NCI-H1105 treated with DMSO at 0.1 percent for 48 hours (cell line): Measurements from ENCODE around the gene SYNGR2.

Experiments used
- DNase-seq: peaks from one replicate; lab custom pipeline; 2025; lab: John Stamatoyannopoulos, UW

Gene SYNGR2

DNA sequence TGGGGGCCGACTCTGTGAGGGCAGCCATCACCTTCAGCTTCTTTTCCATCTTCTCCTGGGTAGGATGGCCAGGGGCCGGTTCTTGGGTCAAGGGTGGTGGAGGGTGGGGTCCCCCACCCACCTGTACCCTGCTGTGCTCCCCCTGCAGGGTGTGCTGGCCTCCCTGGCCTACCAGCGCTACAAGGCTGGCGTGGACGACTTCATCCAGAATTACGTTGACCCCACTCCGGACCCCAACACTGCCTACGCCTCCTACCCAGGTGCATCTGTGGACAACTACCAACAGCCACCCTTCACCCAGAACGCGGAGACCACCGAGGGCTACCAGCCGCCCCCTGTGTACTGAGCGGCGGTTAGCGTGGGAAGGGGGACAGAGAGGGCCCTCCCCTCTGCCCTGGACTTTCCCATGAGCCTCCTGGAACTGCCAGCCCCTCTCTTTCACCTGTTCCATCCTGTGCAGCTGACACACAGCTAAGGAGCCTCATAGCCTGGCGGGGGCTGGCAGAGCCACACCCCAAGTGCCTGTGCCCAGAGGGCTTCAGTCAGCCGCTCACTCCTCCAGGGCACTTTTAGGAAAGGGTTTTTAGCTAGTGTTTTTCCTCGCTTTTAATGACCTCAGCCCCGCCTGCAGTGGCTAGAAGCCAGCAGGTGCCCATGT lies 3.3 kb downstream of the SYNGR2 start:
- DNase-seq: peak; percentile 27

DNA sequence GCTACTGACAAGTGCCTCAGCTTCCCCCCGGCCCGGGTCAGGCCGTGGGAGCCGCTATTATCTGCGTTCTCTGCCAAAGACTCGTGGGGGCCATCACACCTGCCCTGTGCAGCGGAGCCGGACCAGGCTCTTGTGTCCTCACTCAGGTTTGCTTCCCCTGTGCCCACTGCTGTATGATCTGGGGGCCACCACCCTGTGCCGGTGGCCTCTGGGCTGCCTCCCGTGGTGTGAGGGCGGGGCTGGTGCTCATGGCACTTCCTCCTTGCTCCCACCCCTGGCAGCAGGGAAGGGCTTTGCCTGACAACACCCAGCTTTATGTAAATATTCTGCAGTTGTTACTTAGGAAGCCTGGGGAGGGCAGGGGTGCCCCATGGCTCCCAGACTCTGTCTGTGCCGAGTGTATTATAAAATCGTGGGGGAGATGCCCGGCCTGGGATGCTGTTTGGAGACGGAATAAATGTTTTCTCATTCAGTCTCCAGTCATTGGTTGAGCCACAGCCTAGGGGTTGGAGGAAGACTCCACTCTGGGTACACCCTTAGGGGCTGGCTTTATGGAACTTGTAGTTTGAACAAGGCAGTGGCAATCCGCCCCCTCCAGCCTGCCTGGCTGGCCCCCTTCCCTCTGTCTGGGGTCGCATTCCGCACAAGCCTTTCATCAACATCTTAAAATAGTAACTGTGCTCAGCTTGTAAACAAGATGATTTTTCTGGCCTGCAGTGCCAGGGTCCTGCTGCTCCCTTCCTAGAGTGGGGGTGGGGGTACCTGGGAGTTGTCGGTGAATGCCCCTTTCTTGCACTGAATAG lies 4.1 kb downstream of the SYNGR2 start:
- DNase-seq: no peak

DNA sequence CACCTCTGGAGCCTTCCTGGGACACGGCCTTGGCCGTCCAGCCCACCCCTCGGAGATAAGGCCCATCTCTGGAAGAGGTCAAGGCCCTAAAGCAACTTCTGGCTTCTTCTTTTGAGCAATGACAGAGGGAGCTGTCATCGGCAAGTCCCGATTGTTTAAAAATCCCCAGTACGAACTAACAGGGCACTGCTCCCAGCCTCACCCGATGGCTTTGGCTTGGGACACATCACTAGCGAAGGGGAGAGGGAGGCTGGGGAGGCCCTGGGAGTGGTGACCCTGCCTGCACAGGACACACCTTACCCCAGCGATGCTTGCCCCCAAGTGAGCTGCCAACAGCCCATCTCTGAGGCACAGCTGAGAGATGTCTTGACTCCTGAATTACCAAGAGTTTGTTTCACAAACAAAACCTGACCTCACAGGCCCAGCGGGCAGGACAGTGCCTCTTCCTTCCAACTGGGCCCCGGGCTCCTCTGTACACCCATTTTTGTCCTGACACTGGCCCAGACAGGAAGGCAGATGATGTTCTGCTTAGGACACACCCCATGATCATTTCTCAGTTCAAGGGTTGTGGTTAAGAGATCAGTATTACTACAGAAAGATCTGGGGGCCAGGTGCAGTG lies 4.8 kb downstream of the SYNGR2 start:
- DNase-seq: no peak

- no peak for DNase-seq
Measured at GRCh38 chr17:78174346-78174869, 6.0 kb downstream of the SYNGR2 start.

- DNase-seq: no peak
Measured at GRCh38 chr17:78174870-78175642, 6.7 kb downstream of the SYNGR2 start.

DNA sequence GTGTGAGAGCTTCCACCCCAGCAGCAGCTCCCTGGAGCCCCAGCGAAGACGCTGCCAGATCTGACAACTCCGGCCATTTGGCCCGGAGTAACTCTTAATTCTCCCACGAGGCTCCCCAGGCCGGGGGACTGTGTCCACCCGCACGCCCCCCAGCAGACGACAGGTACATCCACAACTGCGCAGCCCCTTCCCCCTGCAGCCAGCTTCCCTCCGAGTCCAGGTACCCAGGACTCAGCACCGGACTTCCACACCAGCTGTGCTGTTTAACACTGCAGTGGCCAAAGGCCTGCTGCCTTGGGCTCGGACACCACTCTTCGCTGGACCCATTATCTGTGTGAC lies 7.2 kb downstream of the SYNGR2 start:
- no peak for DNase-seq

GRCh38 chr17:78176548-78177025 lies 8.2 kb downstream of the SYNGR2 start:
- no peak for DNase-seq

DNA sequence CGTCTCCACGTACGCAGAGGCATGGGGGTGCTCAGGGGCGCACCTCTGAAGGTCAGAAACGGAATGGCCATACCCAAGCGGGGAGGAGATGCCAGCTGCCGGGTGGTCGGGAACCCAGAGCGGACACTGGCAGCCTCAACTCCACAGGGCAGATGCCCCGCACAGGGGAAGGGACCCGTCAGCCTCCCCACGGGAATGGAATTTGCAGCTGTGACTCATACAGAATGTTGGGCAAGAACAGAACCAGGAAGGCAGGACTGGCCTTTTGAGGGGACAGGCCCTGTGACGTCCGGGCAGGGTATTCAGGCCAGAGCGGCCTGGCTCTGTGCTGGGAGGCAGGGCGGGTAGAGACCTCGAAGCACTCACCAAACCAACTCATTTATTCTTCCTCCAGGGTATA lies 11.0 kb downstream of the SYNGR2 start:
- DNase-seq: no peak

- no peak for DNase-seq
Measured at GRCh38 chr17:78180083-78180482, 11.7 kb downstream of the SYNGR2 start.

GRCh38 chr17:78180508-78180907 lies 12.1 kb downstream of the SYNGR2 start:
- DNase-seq: no peak

- no peak for DNase-seq
Measured at GRCh38 chr17:78182504-78182903, 14.1 kb downstream of the SYNGR2 start.

DNA sequence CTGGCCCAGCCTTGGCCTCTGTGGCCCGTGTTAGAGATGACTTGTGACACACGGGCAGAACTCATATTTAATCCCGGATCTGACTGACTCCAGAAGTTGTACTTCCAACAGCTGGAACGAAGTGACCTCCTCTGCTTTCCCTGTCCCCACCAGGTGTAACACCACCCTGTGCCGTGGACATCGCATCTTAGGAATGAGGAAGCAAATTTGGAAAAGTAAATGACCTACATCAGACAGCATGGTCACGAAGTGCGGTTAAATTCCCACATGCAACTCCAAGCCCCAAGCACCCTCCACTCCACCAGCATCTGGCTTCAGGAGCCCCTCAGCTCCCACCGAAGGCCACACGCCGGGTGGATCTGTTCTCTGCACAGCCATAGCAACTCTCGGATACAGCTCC lies 15.5 kb downstream of the SYNGR2 start:
- DNase-seq: no peak

- no peak for DNase-seq
Measured at GRCh38 chr17:78184351-78184750, 16.0 kb downstream of the SYNGR2 start.

DNA sequence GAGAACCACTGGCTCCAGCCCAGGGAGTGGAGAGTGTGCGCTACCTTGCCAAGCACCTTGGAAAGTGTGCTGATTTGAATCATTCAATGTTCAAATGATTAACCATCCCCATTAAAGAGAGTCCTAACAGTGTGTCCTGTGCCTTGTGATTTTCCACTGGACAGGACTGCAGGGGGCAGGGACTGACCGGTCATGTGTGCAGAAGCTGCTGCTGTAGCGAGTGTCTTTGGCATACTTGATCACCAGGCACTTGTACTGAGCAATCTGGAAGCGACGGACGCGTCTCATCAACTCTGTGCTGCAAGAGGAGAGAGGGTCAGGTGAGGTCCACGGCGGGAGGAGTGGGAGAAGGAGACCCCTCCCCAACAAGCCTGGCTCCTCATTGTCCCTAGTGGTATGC lies 16.5 kb downstream of the SYNGR2 start:
- no peak for DNase-seq

DNA sequence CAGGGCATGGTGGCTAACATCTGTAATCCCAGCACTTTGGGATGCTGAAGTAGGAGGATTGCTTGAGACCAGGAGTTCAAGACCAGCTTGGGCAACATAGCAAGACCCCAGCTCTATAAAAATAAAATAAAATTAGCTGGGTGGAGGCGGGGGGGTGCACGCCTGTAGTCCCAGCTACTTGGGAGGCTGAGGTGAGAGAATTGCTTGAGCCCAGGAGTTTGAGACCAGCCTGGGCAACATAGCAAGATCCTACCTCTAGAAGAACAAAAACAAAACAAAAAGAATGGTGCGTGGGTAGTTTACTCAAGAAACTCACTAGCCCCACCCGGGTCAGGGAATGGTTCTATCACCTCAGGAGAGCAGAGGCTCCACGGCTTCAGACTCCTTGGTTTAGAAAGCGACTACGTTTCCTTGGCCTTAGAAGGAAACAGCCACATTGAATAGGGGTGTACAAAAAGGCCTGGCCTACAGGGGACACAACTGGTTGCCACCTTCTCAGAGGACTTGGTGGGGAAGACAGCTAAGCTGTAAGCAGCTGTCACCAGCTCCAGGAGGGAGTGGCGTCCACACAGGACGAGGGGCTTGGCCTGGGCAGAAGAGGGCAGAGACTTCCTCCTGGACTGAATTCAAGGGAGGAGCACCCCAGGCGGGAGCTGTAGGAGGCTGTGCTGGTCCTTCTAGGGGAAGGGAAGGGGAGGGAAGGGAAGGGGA lies 17.8 kb downstream of the SYNGR2 start:
- DNase-seq: no peak

- peak; percentile 91 for DNase-seq
Measured at GRCh38 chr17:78186692-78187595, 18.6 kb downstream of the SYNGR2 start, which contains the start of the genes AFMID and TK1. TSS of gene AFMID (plus strand) at chr17:78187362. CDS start at chr17:78187371, 9 bp downstream. TSS of gene TK1 (minus strand) at chr17:78187052. CDS start at chr17:78186994, 58 bp downstream.

DNA sequence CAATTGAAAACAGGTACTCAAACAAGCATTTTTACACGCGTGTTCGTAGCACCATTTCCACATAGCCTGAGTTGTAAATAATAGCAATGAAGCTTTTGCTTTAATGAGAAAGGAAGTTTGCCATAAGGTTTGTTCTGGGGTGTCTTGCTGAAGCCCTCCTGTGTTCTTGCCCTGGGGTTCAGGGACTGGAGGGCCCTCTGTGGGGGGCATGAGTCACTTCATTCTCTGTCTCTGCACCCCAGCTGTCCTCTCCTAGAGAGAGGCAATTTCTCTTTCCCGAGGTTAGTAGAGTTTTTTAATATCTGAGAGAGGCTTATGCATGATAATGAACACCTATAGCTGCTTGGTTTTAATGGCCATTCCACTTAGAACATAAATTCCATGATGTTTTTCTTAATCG lies 28.3 kb downstream of the SYNGR2 start:
- DNase-seq: no peak

- no peak for DNase-seq
Measured at GRCh38 chr17:78197147-78197832, 28.9 kb downstream of the SYNGR2 start.

- no peak for DNase-seq
Measured at GRCh38 chr17:78200451-78200850, 32.1 kb downstream of the SYNGR2 start.

- DNase-seq: no peak
Measured at GRCh38 chr17:78202666-78203065, 34.3 kb downstream of the SYNGR2 start.
